Prostate gland (tissue), 2 donors: Measurements from ENCODE around the gene TMEM218.
A peak's percentile ranks its signal among the peaks of the same experiment; 100 is the strongest.

Experiments used
- CTCF ChIP-seq, 4 experiments: fragments of 200-600 bp in 2 of 4; fragments of 450-650 bp in 2 of 4; sonication (generic) in 2 of 4; IDR thresholded peaks; 1 replicate in 3 of 4; 2 replicates in 1 of 4; pipeline ENCODE4 v1.5.1; 2016 to 2019; ENCODE audit warnings: antibody characterized with exemption in 4 of 4, mild to moderate bottlenecking in 2 of 4, moderate library complexity in 2 of 4
- POLR2A ChIP-seq: fragments of 450-650 bp; IDR thresholded peaks from one replicate; pipeline ENCODE4 v1.6.1; 2016; ENCODE audit warnings: antibody characterized with exemption, mild to moderate bottlenecking
- POLR2AphosphoS5 ChIP-seq: sonication (generic); formaldehyde crosslinking; IDR thresholded peaks from one replicate; pipeline ENCODE4 v1.6.1; 2017; ENCODE audit warnings: antibody characterized with exemption

DNA sequence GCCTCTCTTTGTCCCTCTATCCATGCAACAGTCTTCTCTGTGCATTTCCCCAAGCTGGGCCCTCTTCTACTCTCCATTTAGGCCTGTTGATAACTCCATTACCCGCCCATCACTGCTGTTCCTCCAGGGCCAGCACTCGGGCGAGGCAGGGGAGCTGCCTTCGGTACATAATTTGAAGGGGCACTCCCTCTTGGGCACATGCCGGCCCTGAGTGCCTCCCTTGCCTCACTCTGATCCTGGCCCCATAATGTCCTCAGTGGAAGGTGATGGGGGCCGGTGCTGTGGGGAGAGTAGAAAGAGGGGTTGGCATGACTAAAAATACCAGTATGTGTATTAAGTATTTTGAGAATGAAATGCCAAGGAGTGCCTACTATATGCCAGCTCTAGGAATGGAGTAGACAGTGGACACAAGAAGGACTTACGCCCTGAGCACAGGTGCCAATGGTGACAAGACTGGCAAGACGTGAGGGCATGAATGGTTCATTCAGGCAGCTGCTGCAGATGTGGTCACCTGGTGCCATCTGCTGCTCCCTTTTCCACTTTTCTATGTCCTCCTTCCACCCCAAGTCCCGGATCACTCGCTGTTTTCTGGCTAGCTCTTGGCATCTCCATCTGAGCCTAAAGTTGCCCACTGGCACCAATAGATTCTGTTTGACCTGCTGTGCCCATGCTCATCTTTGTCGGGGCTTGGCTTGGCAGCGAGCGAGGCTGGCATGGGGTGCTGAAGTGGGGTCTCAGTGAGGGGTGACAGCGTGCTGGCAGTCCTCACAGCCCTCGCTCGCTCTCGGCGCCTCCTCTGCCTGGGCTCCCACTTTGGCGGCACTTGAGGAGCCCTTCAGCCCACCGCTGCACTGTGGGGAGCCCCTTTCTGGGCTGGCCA is 22.6 kb downstream of the TMEM218 start:
- TF ChIP-seq POLR2A (no peak), CTCF (IDR thresholded peaks at IDR 0.05) (peak in 1 of 4 experiments; percentile 26), POLR2AphosphoS5 (no peak)
